Right lobe of liver (tissue), 6 donors: ENCODE results near the gene CHST11. TPM values are rescaled to one million over a fixed set of nuclear protein-coding genes. Genes with fewer than 3 reads are reported as not detected.

Source experiments
- ATAC-seq, 4 donors: fragments of 200-7000 bp; cut with Tn5 transposase; one replicate each; pipeline ENCODE4 v1.9.1; 2020; ENCODE audit warnings: mild to moderate bottlenecking in 4 of 4, moderate library complexity in 4 of 4
- DNase-seq, 3 donors: peaks; one replicate each; pipeline ENCODE4 v3.0.0-alpha.2; 2020
- H3K27ac ChIP-seq, 3 donors: fragments of 200-600 bp; one replicate each; pipeline ENCODE4 v1.8.0; 2022
- H3K27me3 ChIP-seq, 2 donors: fragments of 200-600 bp; one replicate each; pipeline ENCODE4 v1.8.0; 2022
- H3K36me3 ChIP-seq, 4 donors: fragments of 200-600 bp; sonication (generic) in 1 of 4; one replicate each; pipeline versions ENCODE4 v1.5.1 to v1.8.0; 2017 to 2022; ENCODE audit warnings: control low read depth in 1 of 4
- H3K4me1 ChIP-seq, 4 donors: fragments of 200-600 bp; sonication (generic) in 1 of 4; one replicate each; pipeline versions ENCODE4 v1.5.1 to v1.8.0; 2017 to 2022; ENCODE audit warnings: control low read depth in 1 of 4
- H3K4me3 ChIP-seq, 3 donors: fragments of 200-600 bp; one replicate each; pipeline ENCODE4 v1.8.0; 2022
- H3K9me3 ChIP-seq, 4 donors: fragments of 200-600 bp; sonication (generic) in 1 of 4; one replicate each; pipeline versions ENCODE4 v1.5.1 to v1.8.0; 2017 to 2022; ENCODE audit warnings: control low read depth in 1 of 4
- POLR2A ChIP-seq: fragments of 450-650 bp; IDR thresholded peaks from one replicate; pipeline ENCODE4 v1.6.1; 2017; ENCODE audit warnings: antibody characterized with exemption, mild to moderate bottlenecking
- WGBS: methylation state at CpG from one replicate; pipeline ENCODE4 v1.1.6; 2018; ENCODE audit warnings: low coverage, low lambda C conversion rate; ENCODE audit not compliant: insufficient coverage; ENCODE audit errors: missing lambda C conversion rate; 5-methylcytosine and 5-hydroxymethylcytosine counted together
- intact Hi-C, 2 donors: fragments of 100-400 bp; cut with DNase I; formaldehyde crosslinking; loops; one replicate each; pipeline versions ENCODE4 v1.11.2 to v1.14.1; 2022
- total RNA-seq, 6 experiments: library from RNA; depleted of rRNA in 2 of 6; stranded (reverse); fragments of >200 nt in 2 of 6; fragmentation: NEBNext Ultra II Directional in 3 of 6; extraction: Animal tissue kit (Norgen Biotek cat#: 25700) in 3 of 6; gene quantifications; one replicate each; pipeline versions ENCODE4 v1.1.0 to v1.2.4, GENCODE V29; 2016 to 2023
- TF ChIP-seq, protein P1 (sequence below), 4 donors: fragments of 200-600 bp in 3 of 4; fragments of 450-650 bp in 1 of 4; IDR thresholded peaks; one replicate each; pipeline versions ENCODE4 v1.5.1 to v1.8.0; 2016 to 2022; ENCODE audit warnings: antibody characterized with exemption in 4 of 4, mild to moderate bottlenecking in 2 of 4
- donor health status: DM: no; HTN: yes; CAD: no.
- donor health status: DM: no; HTN: no; CAD: no.
- donor health status: DM: no; HTN: no; CAD: no.
- donor health status: DM: no; HTN: yes; CAD: no.
- donor health status: DM: no; HTN: yes; CAD: no.

CHST11 gene
- total RNA-seq, 6 experiments from 2014 or later: 0.57 to 10.4 (median 3.5) TPM

DNA sequence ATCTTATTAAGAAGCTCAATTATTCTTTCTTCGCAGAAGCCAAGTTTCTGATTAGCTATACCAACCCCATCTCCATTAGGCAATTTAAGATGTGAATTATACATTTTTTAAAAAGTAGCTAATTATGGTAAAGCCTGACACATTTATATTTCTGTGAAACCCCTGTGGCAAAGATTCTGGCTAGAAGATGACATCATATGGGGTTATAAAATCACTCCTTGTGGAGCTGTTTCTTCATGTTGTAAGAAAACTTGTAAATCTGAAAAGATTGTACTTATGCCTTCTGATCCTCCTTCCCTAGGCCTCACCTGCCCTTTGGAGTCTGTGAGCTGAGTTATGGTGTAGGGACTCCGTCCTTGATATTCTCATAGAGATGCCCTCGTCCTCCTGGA lies 78.1 kb downstream of the CHST11 start:
- no peak for DNase-seq
- no peaks in the 10 kb centered on the region for H3K9me3 ChIP-seq
- TF ChIP-seq POLR2A: no peak
- TF ChIP-seq, protein P1, sequence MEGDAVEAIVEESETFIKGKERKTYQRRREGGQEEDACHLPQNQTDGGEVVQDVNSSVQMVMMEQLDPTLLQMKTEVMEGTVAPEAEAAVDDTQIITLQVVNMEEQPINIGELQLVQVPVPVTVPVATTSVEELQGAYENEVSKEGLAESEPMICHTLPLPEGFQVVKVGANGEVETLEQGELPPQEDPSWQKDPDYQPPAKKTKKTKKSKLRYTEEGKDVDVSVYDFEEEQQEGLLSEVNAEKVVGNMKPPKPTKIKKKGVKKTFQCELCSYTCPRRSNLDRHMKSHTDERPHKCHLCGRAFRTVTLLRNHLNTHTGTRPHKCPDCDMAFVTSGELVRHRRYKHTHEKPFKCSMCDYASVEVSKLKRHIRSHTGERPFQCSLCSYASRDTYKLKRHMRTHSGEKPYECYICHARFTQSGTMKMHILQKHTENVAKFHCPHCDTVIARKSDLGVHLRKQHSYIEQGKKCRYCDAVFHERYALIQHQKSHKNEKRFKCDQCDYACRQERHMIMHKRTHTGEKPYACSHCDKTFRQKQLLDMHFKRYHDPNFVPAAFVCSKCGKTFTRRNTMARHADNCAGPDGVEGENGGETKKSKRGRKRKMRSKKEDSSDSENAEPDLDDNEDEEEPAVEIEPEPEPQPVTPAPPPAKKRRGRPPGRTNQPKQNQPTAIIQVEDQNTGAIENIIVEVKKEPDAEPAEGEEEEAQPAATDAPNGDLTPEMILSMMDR (IDR thresholded peaks at IDR 0.05): no peak
- H3K36me3 ChIP-seq: no peaks in the 10 kb centered on the region
- no peak overlapping the region for H3K27ac ChIP-seq
- ATAC-seq: no peak
- intact Hi-C loops: no loop called here
- H3K4me3 ChIP-seq: no peak overlapping the region
- WGBS: 72% methylated on average over 3 of the region's 3 CpGs
- H3K27me3 ChIP-seq: no peaks in the 10 kb centered on the region
- no peaks in the 10 kb centered on the region for H3K4me1 ChIP-seq

DNA sequence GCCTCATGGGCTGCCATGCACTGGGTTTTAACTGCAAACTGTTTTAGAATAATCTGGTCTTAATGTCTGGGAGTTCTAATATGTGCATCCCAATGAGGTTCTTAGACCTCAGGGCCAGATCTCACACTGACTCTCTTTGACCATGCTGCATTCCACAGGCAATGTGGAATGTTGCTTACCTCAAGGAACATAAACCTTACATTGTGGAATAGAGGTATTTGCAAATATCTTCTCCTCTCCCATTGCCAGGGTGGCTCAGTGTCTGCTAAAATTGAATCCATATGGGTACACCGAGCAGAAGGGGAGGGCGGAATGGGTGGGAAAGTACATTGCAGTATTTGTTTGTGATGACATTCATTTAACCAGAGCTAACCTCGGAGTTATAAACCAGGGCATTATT lies 78.6 kb downstream of the CHST11 start:
- WGBS: 75% methylated on average over 3 of the region's 3 CpGs
- no peaks in the 10 kb centered on the region for H3K36me3 ChIP-seq
- no peak for TF ChIP-seq POLR2A
- TF ChIP-seq, protein P1 (IDR thresholded peaks at IDR 0.05): no peak
- H3K27me3 ChIP-seq: no peaks in the 10 kb centered on the region
- no peak overlapping the region for H3K4me3 ChIP-seq
- intact Hi-C loops: no loop called here
- H3K4me1 ChIP-seq: no peaks in the 10 kb centered on the region
- ATAC-seq: no peak
- H3K9me3 ChIP-seq: no peaks in the 10 kb centered on the region
- no peak overlapping the region for H3K27ac ChIP-seq
- DNase-seq: no peak

DNA sequence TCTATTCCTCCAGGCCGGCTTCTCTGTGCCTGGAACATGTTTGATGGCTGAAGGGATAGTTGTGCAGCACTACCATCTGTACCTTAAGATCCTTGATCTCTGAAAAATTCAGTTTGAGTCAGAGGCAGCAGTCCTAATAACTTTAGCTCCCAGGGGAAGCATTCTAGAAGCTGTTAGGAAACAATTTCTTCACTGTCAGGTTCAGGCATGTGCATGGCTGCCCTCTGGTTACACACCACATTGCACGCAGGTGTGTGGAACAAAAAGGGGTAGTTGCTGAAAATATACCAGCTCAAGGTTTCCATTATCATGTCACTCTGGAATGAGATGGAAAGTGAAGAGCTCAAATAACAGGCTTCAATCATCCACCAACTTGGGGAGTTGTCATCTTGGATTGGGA lies 80.1 kb downstream of the CHST11 start:
- DNase-seq (no peak), ATAC-seq (no peak)
- no peak overlapping the region for H3K4me3 ChIP-seq
- intact Hi-C loops: no loop called here
- TF ChIP-seq, protein P1 (IDR thresholded peaks at IDR 0.05): no peak
- TF ChIP-seq POLR2A: no peak
- H3K27ac ChIP-seq: no peak overlapping the region
- WGBS: 61% methylated on average over 2 of the region's 2 CpGs
- H3K36me3 ChIP-seq: no peaks in the 10 kb centered on the region
- no peaks in the 10 kb centered on the region for H3K27me3 ChIP-seq
- H3K4me1 ChIP-seq: no peaks in the 10 kb centered on the region
- H3K9me3 ChIP-seq: no peaks in the 10 kb centered on the region

DNA sequence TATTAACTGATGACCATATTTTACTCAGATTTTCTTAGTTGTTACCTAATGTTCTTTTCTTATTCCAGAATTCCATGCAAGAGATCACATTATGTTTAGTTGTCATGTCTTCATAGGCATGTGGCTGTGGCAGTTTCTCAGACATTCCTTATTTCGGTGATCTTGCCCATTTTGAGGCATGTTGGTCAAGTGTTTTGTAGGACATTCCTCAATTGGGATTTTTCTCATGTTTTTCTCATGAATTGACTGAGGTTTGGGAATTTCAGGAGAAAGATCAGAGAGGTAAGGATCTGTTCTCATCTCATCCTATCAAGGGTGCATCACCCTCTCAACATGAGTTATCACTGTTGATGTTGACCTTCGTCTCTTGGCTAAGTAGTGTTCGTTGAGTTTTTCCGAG lies 81.3 kb downstream of the CHST11 start:
- ATAC-seq (no peak), DNase-seq (no peak)
- no peaks in the 10 kb centered on the region for H3K27me3 ChIP-seq
- 69% methylated on average over 4 of the region's 4 CpGs for WGBS
- TF ChIP-seq, protein P1 (IDR thresholded peaks at IDR 0.05): no peak
- TF ChIP-seq POLR2A: no peak
- no peak overlapping the region for H3K27ac ChIP-seq
- no peaks in the 10 kb centered on the region for H3K4me1 ChIP-seq
- no peaks in the 10 kb centered on the region for H3K9me3 ChIP-seq
- intact Hi-C loops: no loop called here
- H3K36me3 ChIP-seq: no peaks in the 10 kb centered on the region
- no peak overlapping the region for H3K4me3 ChIP-seq

DNA sequence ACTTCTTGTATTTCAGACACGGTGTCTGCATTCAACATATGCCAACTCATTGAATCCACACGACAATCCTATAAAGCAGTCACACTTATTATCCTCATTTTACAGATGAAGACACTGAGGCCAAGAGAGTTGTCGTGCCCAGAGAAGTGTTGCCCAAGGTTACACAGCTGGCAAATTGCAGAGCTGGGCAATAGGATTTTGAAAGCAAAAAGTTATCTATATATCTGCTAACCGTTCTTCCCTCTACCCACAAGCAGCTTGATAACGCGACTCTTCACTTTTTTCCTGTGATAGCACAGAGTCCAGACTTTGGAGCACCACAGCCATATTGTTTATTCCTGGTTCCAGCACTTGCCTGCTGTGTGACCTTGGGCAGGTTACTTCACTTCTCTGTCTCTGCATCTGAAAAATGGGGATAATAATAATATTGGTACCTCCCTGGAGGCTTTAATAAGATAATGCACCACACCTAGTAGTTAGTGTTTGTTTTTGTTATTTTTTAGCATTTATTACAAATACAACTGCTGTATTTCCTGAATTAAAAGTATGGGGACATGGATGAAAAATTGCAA lies 82.2 kb downstream of the CHST11 start:
- Histone ChIP-seq H3K4me1 (no peaks in the 10 kb centered on the region), H3K36me3 (no peaks in the 10 kb centered on the region), H3K27me3 (no peaks in the 10 kb centered on the region), H3K27ac (no peak overlapping the region), H3K4me3 (no peak overlapping the region), H3K9me3 (no peaks in the 10 kb centered on the region)
- ATAC-seq (no peak), DNase-seq (no peak)
- WGBS: 59% methylated on average over 6 of the region's 6 CpGs
- intact Hi-C loops: no loop called here
- TF ChIP-seq POLR2A: no peak
- TF ChIP-seq, protein P1 (IDR thresholded peaks at IDR 0.05): no peak
